GM12892 (cell line): ENCODE results near the gene ATXN1.
"Not testable (repeated sequence)": the region's sequence is repeated elsewhere in the genome, so short reads cannot be mapped to it uniquely, and the experiment has no call there.

Experiments used
- DNase-seq: peaks from one replicate; pipeline ENCODE4 v3.0.0; 2011; ENCODE audit not compliant: insufficient read length
- FAIRE-seq: peaks from 2 replicates; lab custom pipeline; 2011; peaks lifted over from hg19 to GRCh38; lab: Jason Lieb, UNC
- POLR2A ChIP-seq: IDR thresholded peaks from 2 replicates; pipeline ENCODE4 v1.6.1; 2011; ENCODE audit warnings: low read depth, low read length, control low read depth
- POLR2AphosphoS5 ChIP-seq: IDR thresholded peaks from 2 replicates; pipeline ENCODE4 v1.6.1; 2011; ENCODE audit warnings: low read depth, low read length, control low read depth
- TAF1 ChIP-seq: IDR thresholded peaks from 2 replicates; pipeline ENCODE4 v1.6.1; 2011; ENCODE audit warnings: low read depth, mild to moderate bottlenecking, control low read depth, low read length, borderline replicate concordance

Gene ATXN1

DNA sequence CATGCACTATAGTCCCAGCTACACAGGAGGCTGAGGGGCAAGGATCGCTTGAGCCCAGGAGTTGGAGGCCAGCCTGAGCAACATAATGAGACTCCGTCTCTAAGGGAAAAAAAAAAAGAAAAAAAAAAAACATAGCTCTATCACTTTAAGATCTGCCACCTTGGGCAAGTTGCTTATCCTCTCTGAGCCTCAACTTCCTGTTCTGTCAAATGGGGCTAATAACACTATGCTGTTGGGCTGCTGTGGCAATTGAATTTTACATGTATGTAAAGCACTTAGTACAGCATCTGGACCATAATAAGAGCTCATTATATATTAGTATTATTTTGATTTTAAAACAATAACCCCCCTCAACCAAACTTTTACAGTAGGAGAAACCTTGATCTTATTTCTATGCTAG, 141.5 kb downstream of the ATXN1 start:
- DNase-seq (no peak), FAIRE-seq (no peak)
- no peak for TF ChIP-seq POLR2AphosphoS5
- TF ChIP-seq TAF1, result no peak
- TF ChIP-seq POLR2A, result no peak

DNA sequence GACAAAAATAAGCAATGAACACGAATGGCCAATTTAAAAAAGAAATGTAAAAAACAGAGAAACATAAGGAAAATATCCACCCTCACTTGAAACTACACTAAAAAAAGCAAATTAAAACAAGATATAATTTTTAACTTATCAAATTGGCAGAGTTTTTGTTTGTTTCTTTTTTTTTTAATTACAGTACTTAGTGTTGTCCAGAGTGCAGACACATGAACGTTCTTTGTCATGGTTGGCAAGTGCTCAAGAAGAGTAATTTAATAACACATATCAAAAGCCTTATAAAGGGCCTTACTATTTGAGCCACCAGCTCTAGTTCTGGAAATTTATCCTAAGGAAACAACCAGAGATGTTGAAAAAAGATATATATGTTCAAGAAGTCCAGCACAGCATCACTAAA, 142.3 kb downstream of the ATXN1 start:
- no peak for DNase-seq
- FAIRE-seq, result no peak
- TF ChIP-seq POLR2A (no peak), TAF1 (no peak), POLR2AphosphoS5 (no peak)

DNA sequence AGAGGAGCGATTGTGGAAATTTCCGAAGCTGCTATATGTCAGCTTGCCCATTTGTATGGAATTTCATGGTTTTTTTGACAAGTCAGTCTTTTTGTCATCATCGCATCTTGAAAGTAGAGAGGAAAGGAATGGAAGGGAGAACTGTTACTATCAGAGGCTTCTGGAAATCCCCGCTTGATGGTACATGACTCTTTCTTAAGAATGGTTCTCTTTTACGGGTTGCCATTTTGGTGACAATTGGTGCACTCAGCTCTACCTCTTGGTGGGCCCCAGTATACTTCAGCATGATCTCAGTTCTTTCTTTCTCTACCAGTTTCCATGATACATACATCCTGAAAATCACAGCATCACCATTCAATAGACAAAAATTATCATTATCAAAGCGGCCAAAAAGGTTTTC, 146.0 kb downstream of the ATXN1 start:
- not testable (repeated sequence) for DNase-seq, FAIRE-seq

DNA sequence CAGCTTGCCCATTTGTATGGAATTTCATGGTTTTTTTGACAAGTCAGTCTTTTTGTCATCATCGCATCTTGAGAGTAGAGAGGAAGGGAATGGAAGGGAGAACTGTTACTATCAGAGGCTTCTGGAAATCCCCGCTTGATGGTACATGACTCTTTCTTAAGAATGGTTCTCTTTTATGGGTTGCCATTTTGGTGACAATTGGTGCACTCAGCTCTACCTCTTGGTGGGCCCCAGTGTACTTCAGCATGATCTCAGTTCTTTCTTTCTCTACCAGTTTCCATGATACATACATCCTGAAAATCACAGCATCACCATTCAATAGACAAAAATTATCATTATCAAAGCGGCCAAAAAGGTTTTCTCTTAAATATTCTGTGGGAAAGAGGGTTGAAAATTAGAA, 147.1 kb downstream of the ATXN1 start:
- FAIRE-seq, DNase-seq: not testable (repeated sequence)

DNA sequence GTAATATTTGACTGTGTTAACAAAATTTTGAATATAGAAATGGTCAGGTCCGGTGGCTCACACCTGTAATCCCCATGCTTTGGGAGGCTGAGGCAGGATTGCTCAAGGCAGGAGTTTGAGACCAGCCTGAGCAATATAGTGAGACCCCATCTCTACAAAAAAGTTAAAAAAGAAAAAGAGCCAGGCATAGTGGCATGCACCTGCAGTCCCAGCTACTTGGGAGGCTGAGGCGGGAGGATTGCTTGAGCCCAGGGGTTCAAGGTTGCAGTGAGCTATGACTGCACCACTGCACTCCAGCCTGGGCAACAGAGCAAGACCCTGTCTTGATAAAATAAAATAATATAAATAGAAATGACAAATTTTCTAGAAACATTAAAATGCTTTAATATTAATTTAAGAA, 147.8 kb downstream of the ATXN1 start:
- FAIRE-seq, DNase-seq: not testable (repeated sequence)

DNA sequence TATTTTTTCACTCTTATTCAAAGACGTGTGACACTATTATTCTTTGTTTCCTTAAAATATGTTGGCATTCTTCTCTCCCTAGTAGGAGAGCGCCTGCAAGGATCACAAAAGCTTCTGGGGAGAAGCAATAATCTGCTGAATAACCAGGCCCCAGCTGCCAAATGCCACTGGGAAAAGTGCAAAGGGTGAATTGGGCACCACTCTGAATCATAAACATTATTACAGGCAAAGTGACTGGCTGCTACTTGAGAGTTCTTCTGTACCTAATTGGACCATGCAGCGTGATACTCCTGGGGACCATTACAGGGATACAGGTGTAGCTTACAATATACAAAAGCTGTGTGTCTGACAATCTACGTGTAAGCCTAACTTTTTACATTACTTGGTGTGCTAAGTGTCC, 152.8 kb downstream of the ATXN1 start:
- FAIRE-seq (peak; percentile 27), DNase-seq (no peak)
- TF ChIP-seq POLR2AphosphoS5 (no peak), POLR2A (no peak), TAF1 (no peak)

DNA sequence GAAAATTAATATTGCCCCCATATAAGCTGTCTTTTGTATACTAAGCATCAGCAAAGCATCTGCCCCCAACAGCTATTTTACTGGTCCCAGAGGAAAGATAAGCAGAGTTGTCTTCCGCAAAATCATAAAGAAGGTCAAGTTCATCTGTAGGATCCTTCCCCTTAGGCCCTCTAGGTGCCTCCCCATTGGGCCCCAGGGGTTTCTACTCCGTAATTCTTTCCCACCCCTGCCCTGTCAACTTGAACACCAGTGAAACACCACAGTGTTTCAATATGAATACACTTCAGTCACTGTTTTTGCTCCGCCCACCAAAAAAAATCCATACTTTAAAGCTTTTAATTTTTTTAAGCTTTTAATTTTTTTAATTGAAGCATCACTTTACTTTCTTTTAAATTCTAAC, 159.2 kb downstream of the ATXN1 start:
- DNase-seq (peak; percentile 46), FAIRE-seq (no peak)
- TF ChIP-seq POLR2AphosphoS5 (no peak), TAF1 (no peak), POLR2A (no peak)

DNA sequence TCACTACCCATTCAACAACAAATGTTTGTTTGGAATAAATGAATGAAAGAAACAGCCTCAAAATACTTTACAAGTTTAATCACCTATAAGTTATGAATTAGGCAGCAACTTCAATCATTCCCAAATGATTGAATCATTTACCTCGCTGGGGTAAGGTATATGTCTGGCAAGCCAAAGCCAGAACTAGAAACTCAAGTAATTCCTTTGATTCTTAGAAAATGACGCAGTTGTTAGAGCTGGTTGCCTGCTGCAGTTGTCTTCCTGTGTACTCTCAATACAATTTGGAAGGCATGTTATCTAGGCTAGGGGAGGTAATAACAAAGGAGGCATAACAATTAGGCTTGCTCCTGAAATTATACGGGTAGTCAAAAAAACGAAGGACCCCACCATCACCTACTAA, 160.6 kb downstream of the ATXN1 start:
- no peak for TF ChIP-seq POLR2A
- FAIRE-seq, result no peak
- DNase-seq, result no peak

DNA sequence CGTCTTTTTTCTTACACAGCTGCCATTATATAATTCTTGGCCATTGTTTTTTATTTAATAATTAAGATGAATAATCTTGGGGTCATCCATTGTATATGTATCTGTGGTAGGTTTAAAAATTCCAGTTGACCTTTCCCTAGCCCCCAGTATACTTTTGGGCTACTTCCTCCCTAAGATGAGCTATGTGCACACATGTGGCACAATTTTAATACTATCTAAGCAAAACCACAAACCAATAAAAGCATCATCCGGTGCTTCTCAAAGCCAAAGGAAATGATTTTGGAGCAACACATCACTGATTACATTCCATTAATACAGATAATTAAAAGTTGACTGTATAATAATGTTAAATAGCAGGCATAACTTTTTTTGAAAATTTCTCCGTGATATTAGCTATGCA, 161.2 kb downstream of the ATXN1 start:
- no peak for TF ChIP-seq POLR2AphosphoS5
- FAIRE-seq (no peak), DNase-seq (no peak)

DNA sequence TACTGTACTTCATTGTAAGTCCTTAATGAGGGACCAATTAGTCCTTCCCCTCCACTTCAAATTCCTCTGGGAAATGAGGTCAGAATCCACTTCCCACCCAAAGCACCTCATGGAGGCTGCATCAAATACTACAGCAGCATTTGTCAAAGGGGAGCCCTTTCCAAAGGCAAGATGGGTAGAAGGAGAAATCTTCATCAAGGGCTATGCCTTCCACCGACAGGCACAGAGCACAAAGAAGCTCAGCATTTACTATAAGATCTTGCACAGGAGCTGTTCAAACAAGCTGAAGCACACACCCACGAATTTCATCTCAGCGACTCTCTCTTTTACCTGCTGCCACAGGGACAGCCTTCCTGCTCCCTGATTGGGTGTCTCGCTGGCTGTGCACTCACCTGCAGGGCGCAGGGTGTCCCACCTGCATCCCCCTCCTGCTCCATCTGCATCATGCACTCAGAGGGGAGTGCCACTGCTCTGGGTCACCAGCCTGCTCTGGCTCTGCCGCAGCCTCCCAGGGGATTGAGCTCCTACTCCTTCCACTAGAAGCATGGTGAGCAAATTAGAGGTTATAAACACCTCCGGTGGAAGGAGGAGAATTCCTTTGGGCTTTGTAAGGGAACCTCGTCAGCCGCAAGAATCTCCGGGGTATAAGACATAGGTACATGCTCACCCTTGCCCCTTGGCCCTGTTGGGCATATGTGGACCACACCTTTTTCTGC, 164.5 kb downstream of the ATXN1 start:
- DNase-seq (no peak), FAIRE-seq (no peak)
- TF ChIP-seq TAF1 (no peak), POLR2AphosphoS5 (no peak), POLR2A (no peak)

DNA sequence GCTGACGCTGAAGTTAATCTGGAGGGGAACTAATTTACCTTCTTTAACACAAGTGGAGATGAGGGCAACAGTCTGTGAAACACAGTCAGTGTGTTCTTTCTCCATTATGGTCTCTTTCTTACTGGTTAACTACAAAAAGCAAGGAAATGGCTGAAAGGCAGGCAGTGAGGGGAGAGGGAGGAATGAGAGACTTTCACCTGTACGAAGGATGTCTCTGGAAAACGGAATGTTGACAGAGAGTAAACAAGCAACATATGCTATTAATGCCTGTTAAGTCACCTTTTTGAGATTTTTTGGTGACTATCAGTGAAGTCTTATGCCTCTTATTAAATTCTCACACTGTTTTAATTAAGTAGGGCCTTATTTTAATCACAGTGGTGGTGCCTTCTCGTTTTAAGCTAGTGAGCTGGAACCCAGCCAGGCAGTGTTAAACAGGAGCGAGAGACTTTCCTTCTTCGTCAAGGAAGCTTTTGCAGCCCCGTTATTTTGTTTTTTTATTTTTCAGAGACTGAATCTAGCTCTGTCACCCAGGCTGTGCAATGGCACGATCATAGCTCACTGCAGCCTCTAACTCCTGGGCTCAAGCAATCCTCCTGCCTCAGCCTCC, 165.6 kb downstream of the ATXN1 start:
- FAIRE-seq (no peak), DNase-seq (no peak)
- no peak for TF ChIP-seq TAF1
- no peak for TF ChIP-seq POLR2AphosphoS5
- no peak for TF ChIP-seq POLR2A

DNA sequence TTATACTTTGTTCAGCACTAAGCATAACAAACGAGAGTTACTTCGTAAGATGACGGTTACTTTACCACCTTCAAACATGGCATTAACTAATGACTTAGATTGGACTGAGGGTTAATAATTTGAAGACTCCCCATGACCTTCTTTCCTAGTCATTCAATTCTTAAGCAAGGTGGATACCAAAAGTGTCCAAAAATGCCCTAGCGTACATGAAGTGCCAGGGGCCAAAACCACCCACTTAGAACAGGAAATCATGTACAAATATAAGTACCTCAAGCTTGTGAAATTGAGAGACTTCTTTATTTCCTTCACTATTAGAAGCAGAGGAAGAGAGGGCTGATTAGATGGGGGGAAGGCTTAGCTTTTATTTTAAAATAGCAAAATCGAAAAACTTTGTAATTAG, 166.4 kb downstream of the ATXN1 start:
- TF ChIP-seq POLR2AphosphoS5 (no peak), TAF1 (no peak), POLR2A (no peak)
- DNase-seq (no peak), FAIRE-seq (peak; percentile 27)

DNA sequence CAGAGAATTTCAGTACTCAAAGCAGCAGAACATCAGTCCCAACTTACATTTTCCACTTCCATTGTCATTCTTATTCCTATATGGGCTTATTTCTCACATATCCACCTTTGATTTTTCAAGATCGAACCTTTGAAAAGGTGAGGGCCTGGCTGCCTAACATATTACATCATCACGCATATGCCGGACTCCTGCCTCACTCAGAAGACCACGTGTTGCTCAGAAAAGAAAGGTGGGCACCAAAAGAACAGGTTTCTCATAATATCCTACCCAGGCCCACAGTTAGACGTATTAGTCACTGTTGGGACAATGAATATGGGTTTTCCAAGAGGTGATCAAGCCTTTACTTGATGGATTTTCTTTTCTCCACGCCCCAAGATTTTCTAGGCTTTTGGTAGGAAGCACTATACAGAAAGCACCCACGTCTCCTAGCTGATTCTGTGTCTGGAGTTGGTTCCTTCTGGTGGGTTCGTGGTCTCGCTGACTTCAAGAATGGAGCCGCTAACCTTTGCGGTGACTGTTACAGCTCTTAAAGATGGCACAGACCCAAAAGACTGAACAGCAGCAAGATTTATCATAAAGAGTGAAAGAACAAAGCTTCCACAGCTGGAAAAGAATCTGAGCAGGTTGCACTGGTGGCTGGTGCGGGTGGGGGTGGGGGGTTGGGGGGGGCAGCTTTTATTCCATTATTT, 168.9 kb downstream of the ATXN1 start:
- DNase-seq, result no peak
- FAIRE-seq, result no peak
- no peak for TF ChIP-seq POLR2AphosphoS5
